Left lobe of liver (tissue), 2 donors: ENCODE data around the gene IAH1. TPM values are rescaled to one million over a fixed set of nuclear protein-coding genes. Genes with fewer than 3 reads are reported as not detected.

Experiments used
- ATAC-seq: fragments of 200-7000 bp; cut with Tn5 transposase; one replicate; pipeline ENCODE4 v1.9.1; 2020; ENCODE audit warnings: mild to moderate bottlenecking, moderate library complexity
- DNase-seq: peaks from one replicate; pipeline ENCODE4 v3.0.0-alpha.2; 2020; ENCODE audit warnings: low spot score
- total RNA-seq: library from RNA; stranded (reverse); gene quantifications from one replicate; pipeline ENCODE4 v1.2.1, GENCODE V29; 2021
- donor health status: DM: no; HTN: no; CAD: no; lungs with moderate emphysema.
- donor health status: DM: no; HTN: yes; CAD: no.

The IAH1 gene, protein sequence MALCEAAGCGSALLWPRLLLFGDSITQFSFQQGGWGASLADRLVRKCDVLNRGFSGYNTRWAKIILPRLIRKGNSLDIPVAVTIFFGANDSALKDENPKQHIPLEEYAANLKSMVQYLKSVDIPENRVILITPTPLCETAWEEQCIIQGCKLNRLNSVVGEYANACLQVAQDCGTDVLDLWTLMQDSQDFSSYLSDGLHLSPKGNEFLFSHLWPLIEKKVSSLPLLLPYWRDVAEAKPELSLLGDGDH
- 28.6 TPM for total RNA-seq

DNA sequence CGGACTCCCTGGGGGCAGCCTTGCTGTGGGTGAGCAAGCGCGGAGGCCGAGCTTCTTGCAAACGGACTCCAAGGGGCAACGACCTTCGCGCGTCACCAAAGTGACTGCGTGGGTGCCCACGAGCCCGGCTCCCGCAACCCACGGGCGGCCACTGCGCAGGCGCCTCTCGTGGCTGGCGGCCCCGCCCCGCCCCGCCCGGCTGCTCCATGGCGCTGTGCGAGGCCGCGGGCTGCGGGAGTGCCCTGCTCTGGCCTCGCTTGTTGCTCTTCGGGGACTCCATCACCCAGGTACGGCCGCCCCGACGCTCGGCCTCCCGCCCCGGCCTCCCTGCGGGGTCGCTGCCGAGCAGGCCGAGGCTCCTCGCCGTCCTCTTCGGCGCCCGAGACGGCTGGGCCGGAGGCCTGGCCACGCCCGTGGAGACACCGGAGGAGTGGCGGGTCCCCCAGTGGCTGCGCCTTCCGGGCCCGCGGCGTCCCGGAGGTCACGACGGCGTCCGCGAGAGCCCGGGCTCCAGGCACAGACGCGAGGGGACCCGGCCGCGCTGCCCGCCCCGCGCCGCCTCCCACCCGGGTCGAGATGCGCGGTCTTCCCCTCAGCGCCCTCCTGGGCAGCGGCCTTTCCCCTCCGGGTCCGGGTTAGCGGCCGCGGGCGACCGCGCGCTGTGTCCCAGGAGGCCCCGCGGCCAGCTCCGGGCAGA, at the start of gene IAH1:
Gene IAH1, plus strand, starts transcription at position 191 of the 697 bp plus-strand sequence. Its CDS starts 16 bp downstream, at position 207.
- DNase-seq = peak; percentile 77
- peak; percentile 86 for ATAC-seq

DNA sequence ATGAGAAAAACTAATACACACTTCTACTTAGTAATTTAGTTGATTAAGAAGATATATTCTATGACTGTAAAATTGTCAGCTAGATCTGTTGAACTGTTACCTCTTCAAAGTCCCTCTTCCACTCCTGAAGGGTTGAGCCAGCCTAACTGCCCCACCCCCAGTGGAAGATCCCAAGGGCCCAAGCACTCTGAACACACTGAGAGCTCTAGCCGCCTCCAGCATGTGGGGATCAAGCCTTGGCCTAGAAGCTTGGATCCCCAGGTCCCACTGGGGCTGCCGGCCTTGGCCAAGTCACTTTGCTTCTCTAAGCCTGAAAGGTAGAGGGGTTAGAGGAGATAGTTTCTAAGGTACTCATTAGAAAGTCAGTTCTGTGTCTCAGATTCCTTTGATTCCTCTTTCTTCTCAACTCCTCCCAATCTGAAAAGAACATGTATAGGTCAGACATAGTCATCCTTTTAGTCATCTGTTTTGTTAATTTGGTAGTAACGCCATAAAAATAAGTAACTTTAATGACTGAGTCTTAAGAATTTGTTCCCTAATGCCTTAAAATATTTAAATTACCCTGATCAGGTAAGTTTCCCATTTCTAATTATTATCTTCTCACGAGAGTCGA, 45.3 kb upstream of the IAH1 start:
- no peak for DNase-seq
- no peak for ATAC-seq

DNA sequence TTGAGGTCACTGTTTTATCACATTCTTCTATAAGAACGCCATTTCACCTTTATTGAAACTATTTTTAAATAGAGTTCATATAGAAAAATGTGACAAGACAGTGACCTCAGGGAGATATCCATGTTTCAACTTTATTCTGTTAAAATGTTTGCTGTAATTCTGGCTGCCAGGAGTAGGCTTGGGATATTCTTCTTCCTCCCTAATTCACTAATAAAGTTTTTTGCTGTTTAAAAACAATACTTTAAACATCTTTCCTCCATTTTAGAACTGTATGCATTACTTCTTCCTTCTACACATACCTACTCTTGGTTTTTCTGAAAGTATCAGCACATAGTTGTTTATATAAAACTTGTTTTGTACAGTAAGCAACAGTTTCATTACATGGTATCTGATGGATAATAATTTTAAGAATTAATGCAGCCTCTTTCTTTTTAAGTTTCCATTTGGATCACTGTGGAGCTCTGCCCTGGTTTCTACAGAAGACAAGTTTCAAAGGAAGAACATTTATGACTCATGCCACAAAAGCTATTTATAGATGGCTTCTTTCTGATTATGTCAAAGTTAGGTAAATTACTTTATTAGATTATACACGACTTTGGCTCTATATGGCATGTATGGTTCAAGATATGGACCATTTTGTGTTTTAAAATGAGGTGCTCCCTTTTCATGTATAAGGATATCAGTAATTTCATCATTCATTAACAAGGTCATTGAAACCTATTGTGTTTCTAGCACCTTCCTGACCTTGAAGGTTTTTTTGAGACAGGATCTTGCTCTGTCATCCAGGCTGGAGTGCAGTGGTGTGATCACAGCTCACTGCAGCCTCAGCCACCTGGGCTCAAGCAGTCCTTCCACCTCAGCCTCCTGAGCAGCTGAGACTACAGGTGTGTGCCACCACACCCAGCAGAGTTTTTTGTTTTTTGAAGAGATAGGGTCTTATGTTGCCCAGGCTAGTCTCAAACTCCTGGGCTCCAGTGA, 43.7 kb upstream of the IAH1 start:
- DNase-seq = no peak
- no peak for ATAC-seq

DNA sequence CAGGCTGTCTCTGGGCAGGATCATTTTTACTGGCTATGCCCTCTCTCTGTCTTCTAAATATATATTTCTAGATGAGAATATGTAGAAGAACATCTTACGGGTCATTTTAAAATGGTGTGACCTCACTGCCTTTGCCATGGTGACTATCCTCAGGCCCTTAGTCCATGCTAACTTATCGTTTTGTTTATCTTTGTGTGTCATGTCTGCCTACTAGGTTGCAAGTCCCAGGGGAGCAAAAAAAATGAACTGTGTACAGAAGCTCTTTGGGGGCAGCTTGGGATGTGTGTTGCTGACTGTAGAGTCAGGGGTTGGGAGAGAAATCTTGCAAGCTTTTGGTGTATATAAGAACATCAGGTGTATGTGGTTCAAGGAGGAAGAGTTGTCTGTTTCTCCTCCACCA, 39.9 kb upstream of the IAH1 start:
- ATAC-seq (no peak), DNase-seq (no peak)

DNA sequence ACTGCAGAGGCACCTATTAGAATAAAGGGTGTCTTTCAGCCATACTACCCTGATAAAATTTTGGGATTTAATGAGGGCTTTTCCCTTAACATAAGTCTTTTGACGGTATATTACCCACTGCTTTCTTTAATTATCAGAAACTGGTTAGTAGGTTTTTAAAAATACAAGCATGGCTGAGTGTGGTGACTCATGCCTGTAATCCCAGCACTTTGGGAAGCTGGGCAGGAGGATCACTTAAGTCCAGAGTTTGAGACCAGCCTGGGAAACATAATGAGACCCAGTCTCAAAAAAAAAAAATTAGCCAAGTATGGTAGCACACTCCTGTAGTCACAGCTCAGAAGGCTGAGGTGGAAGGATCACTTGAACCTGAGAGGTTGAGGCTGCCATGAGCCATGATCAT, 34.8 kb upstream of the IAH1 start:
- no peak for DNase-seq
- no peak for ATAC-seq

DNA sequence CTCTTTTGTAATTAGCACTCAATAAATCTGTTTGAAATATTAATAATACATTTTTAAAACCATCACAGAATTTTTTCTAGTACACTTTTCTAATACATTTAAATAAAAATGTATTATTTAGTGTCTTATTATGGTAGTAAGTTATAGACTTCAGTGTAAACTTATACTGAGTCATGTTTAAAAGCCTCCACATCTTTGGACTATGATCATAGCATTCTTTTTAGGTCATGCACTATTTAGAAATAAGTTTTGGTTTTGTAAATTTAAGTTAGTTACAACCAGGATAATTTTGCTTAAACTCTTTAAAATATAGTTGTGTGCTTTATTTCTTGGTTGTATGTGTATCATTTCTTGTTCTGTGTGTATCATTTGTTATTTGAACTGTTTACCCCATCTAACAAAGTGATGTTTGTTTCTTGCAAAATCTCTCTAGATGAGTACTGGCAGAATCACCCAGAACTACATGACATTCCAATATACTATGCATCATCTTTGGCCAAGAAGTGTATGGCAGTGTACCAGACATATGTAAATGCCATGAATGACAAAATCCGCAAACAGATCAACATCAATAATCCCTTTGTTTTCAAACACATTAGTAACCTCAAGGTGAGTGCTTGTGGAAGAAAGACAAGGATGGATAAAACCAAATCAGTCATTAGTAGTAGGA, 34.2 kb upstream of the IAH1 start:
- ATAC-seq = no peak
- DNase-seq = no peak

DNA sequence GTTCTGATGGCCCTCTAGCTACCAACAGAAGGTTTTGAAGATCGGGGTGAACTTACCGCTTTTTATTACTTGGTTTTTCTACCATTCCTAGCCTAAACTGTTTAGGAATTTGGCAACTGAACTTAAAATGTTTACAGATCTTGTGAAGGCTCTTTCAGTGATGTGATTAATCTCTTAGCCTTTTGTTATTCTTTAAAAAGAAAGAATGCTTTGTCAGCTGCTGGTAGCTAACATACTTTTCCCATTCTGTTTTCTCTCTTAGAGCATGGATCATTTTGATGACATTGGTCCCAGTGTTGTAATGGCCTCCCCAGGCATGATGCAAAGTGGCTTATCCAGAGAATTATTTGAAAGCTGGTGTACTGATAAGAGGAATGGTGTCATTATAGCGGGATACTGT, 32.8 kb upstream of the IAH1 start:
- ATAC-seq = no peak
- no peak for DNase-seq

DNA sequence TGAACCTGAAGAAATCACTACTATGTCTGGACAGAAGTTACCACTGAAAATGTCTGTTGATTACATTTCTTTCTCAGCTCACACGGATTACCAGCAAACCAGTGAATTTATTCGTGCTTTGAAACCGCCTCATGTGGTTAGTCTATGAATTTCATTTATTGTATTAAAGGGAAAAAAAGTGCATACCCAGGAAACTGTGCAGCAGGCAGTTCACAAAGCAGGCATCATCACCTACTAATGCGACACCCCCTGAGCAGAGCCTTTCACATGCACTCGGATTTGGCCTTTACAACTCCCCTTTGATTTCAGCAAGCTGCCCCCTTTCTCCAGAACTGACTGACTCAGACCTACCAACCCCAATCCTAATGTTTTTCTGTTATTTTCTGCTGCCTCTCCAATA, 30.8 kb upstream of the IAH1 start:
- ATAC-seq = no peak
- no peak for DNase-seq

DNA sequence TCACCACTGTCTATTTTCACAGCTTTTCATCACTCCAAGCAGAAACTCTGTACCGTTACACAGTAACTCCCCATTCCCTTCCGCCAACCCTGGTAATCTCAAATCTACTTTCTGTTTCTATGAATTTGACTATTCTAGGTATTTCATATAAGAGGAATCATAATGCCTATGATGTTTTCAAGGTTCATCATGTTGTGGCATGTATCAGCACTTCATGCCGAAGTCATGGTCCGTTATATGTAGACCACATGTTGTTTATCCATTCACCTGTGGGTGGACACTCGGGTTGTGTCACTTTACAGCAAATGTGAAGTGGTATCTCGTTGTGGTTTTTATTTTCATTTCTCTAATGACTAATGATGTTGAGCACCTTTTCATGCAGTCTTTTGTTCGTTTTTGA, 29.3 kb upstream of the IAH1 start:
- ATAC-seq = no peak
- DNase-seq = no peak

DNA sequence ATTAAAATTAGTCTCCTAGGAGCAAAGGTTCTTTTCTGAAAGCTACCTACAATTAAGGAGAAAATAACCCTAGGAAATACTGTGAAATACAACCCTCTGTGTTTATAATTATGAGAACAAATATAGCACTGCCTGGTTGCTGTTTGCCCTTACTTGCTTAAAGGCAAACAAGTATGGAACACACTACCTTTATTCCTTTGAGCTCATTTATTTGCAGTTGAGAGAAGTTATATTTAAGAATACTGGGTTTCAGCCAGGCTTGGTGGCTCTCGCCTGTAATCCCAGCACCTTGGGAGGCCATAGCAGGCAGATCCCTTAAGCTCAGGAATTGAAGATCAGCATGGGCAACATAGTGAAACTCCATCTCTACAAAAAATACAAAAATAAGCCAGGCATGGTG, 23.1 kb upstream of the IAH1 start:
- DNase-seq (no peak), ATAC-seq (no peak)

DNA sequence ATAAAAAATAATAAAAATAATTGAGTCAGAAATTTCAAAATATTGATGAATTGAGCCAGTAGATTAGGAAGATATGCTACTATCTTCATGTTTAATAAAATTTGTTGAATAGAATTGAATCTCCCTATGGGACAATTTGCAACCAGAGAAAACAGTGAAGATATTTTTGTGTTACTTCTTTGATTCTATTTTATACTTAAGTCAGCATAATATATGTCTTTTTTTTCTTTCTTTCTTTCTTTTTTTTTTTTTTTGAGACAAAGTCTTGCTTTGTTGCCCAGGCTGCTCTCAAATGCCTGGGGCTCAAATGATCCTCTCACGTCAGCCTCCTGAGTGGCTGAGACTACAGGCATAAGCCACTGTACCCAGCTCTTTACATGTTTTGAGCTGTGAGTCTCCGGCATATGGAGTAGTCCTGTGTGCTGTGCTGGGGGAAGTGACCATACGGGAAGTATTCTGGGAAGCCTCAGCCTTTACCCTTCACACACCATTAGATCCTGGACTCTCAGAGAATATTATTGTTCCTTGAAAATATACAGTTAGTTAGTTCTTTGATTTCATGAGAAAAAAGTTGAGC, 13.8 kb upstream of the IAH1 start:
- DNase-seq (no peak), ATAC-seq (no peak)

DNA sequence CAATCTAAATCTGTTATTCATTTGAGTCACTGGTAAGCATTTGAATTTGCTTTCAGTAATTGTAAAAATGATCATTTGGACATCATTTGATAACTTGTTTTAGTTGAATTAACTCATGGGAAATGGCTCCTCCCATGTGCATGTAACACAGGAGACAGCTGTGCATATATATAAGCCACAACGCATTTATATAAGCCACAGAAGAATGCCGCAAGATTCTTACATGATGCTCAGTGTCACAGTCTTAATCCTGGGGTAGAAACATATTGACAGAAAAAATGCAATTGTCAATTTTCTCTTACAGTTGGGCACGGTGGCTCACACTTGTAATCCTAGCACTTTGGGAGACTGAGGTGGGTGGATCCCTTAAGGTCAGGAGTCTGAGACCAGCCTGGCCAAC, 13.3 kb upstream of the IAH1 start:
- DNase-seq = no peak
- ATAC-seq = no peak

DNA sequence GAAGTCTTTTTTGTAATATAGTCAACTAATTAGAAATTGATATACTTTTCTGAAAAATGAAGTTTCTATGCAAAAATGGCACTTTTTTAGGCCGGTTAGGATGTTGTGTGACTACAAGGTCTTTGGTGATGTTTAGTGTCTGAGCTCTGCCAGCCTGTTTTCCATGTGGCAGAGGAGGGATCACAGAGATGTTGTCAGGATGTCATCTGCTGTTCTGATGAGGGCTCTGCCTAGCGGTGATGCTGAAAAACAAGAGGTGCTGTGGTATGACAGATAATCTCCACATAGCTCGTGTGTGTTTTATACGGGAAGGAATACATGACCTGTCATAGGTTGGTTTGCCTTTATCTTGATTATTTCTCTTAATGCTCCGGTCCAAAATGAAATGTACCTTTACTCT, 12.0 kb upstream of the IAH1 start:
- ATAC-seq = no peak

DNA sequence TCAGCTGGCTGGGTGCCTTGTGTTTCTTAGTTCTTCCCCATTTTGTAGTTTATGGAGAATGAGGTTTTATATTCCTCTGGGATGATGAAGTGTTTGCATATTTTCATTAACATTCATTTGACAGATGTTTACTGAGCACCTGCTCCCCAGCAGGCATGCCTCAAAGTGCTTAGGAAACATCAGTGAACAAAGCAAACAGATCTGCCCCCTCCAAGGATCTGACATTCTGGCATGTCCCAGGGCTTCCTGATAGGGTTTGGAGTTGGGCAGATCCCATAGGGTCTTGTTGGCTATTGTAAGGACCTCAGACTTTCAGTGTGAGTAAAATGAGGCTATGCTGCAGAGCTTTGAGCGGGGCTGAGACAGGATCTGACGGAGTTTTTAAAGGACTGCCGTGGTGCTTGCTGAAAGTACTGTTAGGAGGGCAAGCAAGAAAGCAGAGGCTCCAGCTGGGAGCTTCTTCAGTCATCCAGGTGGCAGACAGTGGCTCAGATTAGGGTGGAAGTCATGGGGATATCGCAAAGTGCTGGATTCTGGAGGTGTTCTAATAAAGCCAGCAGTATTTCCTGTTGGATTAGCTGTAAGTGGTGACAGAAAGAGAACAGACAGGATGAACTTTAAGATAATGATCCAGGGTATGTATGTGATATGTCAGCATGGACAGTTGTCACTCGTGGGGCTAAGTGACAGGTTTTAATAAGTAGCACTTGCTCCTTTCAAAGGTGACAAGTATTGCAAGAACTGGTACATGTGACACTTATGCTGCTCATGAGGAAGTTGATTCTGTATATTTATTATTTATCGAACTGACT, 11.3 kb upstream of the IAH1 start:
- no peak for DNase-seq
- no peak for ATAC-seq

More for the DNA sequence above, 12.0 kb upstream of the IAH1 start:
- DNase-seq = no peak

DNA sequence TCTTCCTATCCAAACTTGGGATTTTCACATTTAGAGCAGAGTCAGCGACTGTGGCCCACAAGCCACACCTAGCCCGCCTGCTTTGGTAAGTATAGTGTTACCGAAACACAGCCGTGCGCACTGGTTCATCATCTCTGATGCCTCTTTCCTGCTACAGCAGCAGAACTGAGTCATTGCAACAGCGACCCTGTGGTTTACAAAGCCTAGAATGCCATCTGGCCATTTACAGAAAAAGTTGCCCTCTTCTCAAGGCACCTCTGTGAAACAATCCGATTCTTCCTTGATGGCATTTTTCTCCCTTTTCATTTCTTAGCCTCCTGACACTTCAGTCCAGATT, 10.7 kb upstream of the IAH1 start:
- ATAC-seq = no peak
- DNase-seq = no peak

DNA sequence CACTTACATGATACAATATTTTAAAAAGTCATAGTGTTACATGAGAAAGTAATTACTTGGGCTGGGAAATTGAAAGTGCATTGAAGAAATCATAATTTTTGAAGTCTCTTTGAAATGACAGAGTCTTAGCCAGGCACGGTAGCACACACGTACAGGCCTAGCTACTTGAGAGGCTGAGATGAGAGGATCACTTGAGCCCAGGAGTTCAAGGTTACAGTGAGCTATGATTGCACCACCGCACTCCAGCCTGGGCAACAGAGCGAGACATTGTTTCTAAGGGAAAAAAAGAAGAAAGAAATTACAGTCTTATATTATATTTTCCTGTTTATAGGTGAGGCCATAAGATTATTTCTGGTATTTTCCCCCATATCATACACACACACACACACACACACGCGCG, 9.2 kb upstream of the IAH1 start:
- ATAC-seq (no peak), DNase-seq (no peak)

DNA sequence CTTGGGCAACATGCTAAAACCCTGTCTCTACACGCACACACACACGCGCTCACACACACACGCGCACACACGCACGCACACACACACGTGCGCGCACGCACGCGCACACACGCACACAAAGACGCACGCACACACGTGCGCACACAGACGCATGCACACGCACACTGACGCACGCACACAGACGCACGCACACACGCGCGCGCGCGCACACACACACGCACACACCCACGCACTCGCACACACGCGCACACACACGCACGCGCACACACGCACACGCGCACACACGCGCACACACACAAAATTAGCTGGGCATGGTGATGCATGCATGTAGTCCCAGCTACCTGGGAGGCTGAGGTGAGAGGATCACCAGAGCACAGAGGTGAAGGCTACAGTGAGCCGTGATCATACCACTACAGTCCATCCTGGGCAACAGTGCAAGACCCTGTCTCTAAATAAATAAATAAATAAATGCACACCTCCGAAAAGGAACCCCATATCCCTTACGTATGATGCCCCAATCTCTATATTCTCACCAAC, 8.1 kb upstream of the IAH1 start:
- no peak for ATAC-seq
- no peak for DNase-seq

DNA sequence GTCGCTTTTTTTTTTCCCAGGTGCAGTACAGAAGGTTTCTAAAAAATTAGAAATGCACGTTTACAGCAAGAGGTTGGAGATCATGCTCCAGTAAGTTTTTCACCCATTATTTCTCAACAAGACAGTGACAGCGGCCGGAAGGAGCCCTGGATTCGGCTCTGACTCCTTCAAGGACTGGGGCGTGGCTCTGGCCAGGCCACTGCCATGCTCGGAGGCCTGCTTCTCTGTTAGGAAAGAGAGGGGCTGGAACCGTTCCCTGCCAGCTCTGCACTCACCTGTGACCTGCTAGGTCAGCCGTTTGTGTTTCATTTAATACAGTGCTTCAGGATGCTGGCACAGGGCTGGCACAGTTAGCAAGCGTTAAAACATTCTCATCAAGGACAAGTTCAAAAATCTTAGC, 6.7 kb upstream of the IAH1 start:
- ATAC-seq (no peak), DNase-seq (no peak)

DNA sequence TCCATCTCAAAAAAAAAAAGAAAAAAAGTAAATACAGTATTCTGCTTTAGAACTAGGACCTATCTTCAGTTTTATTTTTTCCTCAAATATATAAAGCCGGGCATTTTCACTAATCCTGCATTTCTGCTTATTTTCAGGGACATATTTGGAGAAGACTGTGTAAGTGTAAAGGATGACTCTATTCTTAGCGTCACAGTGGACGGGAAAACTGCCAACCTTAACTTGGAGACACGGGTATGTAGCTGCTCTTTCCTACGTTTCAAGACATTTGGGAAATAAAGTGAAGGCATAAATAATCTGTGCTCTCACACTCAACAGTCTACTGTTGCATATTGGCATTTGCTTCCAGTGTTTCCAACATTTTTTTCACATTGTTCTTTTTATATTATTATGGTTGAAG, 3.1 kb upstream of the IAH1 start:
- DNase-seq (no peak), ATAC-seq (no peak)
